GM12878 (cell line): ENCODE measurements around the gene CD53.

Experiments used
- BRCA1 ChIP-seq: IDR thresholded peaks from 2 replicates; pipeline ENCODE4 v1.6.1; 2011; ENCODE audit warnings: low read depth, low read length, improper control_type of control experiment
- EP300 ChIP-seq, 2 experiments: fragments of 150-350 bp in 1 of 2; IDR thresholded peaks; 2 replicates each; pipeline ENCODE4 v1.6.1; 2011 to 2012; ENCODE audit warnings: low read depth in 2 of 2, low read length in 2 of 2, borderline replicate concordance in 1 of 2, improper control_type of control experiment in 1 of 2, inconsistent platforms in 1 of 2; ENCODE audit not compliant: control insufficient read depth in 1 of 2
- EZH2 ChIP-seq: IDR thresholded peaks from 2 replicates; pipeline ENCODE4 v1.6.1; 2012; ENCODE audit warnings: low read depth, mild to moderate bottlenecking, control low read depth, inconsistent platforms, low read length, borderline replicate concordance; ENCODE audit not compliant: control insufficient read depth
- HDAC2 ChIP-seq: fragments of 200-600 bp; sonication (generic); IDR thresholded peaks from 2 replicates; pipeline ENCODE4 v1.6.1; 2017
- MTA3 ChIP-seq: IDR thresholded peaks from 2 replicates; pipeline ENCODE4 v1.6.1; 2012; ENCODE audit warnings: low read length, inconsistent platforms, borderline replicate concordance
- POLR2A ChIP-seq: IDR thresholded peaks from 2 replicates; pipeline ENCODE4 v1.6.1; 2011; ENCODE audit warnings: low read depth, mild to moderate bottlenecking, low read length
- POLR2AphosphoS5 ChIP-seq: IDR thresholded peaks from 2 replicates; pipeline ENCODE4 v1.6.1; 2011; ENCODE audit warnings: mild to moderate bottlenecking, low read length, inconsistent platforms
- SMAD1 ChIP-seq: fragments of 450-650 bp; IDR thresholded peaks from 2 replicates; pipeline ENCODE4 v1.6.1; 2018; ENCODE audit warnings: mild to moderate bottlenecking, low read depth; ENCODE audit not compliant: partially characterized antibody
- ZBTB40 ChIP-seq: fragments of 450-650 bp; IDR thresholded peaks from 2 replicates; pipeline ENCODE4 v1.6.1; 2016; ENCODE audit warnings: mild to moderate bottlenecking, moderate library complexity, borderline replicate concordance

- TF ChIP-seq MTA3 (no peak), EZH2 (no peak), BRCA1 (no peak), POLR2AphosphoS5 (no peak), HDAC2 (no peak), ZBTB40 (no peak), SMAD1 (no peak), POLR2A (no peak), EP300 (IDR thresholded peaks at IDR 0.05; ENCODE audit: borderline replicate concordance in 1 of 2, control insufficient read depth in 1 of 2, low read depth in 2 of 2, low read length in 2 of 2) (no peak)
Observed at GRCh38 chr1:110928191-110928590, 55.2 kb downstream of the CD53 start.
